Fibroblast of the conjunctiva (primary cell): ENCODE measurements around the gene FAM163B.

ENCODE experiments used
- DNase-seq: peaks from one replicate; pipeline ENCODE4 v3.0.0-alpha.2; 2010; ENCODE audit warnings: low read depth

FAM163B gene

DNA sequence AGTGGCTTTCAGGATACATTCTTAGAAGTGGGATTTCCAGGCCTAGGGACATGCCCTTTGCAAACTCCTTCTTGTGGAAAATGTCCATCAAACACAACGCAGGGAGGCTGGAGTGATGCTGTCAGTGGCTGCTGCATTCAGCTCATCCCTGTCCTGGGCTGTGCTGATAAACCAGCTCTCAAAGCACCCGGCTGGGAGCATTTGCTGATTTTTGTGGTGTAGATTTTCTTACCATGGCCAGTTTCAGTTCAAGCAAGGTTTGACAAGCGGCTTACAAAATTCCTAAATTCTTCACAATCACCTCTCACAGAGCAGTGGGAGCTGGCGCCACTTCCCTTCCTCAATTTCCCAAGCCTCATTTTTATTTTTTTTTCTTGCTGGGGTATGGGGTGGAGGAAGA is 28.2 kb downstream of the FAM163B start:
- DNase-seq: no peak

DNA sequence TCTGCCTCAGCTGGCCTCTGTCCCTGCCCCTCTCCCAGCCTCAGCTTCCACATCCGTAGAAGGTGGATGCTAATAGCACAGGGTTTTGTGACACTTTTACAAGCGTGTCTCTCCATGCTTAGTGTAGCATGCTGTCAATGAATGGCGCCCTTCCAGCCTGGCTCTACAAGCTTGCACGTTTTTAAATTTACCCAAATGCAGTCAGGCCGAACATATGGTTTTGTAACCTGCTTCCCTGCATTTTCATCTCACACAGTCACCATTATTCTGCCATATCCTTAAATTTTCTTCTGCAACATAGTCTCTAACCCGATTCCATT is 28.8 kb downstream of the FAM163B start:
- no peak for DNase-seq

DNA sequence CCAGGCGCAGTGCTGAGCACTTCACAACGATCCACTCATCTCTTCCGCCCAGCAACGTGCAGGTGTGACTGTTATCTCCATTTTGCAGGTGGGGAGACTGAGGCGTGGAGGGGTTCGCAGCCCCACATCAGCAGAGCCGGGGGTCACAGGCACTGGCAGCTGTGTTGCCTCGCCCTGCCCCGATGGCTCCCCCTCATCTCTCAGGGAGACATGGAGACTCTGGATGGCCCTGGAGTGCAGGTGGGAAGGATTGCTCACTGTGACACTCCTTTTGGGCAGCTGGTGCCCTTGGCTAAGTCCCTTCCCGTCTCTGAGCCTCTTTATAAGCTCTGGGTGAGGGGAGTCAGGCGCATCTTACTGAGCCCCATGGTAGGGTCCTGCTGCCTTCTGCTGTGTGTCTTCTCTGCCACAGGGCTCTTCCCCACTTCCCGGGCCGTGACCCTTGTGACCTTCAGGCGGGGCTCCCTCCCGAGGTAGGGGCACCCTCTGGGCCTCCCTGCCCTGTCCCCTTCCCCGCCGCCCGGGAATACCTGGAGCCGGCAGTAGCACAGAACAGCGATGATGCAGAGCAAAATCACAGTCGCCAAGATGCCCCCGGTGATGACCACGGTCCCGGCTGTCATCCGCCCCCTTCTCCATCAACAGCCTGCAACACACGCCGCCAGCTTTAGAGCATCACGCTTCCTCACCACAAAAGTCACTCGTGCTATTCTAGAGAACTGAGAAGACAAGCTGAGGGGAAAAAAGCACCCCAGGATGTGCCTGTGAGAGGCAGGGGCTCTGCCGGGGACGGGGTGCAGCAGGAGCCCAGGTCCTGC is 29.4 kb downstream of the FAM163B start:
- DNase-seq: no peak

DNA sequence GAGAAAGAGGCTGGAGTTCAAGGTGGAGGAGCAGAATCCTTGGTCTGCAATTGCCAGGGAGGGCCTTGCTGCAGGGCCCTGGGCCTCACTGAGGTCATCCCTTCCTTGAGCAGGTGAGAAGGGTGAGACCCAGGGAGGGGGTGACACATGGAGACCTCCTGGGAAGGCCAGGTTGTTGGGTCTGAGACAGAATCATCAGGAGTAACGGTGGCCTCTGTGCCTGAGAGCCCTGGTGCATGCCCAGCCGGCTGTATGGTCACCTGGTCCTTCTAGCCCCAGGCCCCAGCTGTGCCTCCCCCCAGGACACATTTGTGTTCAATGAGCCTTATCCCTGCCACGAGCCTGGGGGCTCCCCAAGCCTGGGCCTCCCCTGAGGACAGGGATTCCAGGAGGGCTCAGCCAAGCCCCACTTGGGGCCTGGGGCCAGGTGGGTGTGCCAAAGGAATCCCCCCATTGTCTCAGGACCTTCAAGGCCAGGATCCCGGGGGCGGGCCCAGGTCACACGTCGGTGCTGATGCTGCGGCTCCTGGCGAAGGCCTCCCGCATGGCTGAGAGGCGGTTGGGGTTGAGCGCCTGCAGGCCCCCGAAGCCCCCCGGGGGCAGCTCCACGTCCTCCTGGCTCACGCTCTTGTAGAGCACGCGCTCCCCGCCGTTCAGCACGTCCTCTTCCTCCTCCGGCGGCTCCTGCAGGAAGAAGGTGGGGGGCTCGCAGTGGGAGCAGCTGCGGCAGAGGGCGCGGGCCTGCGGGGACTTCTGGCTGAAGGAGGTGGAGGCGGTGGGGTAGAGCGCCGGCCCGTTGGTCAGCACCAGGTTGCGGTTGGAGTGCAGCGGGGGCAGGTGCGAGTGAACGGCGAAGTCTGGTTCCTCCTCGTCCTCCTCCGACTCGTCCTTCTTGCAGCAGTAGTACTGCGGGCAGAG is 30.4 kb downstream of the FAM163B start:
- DNase-seq: no peak

DNA sequence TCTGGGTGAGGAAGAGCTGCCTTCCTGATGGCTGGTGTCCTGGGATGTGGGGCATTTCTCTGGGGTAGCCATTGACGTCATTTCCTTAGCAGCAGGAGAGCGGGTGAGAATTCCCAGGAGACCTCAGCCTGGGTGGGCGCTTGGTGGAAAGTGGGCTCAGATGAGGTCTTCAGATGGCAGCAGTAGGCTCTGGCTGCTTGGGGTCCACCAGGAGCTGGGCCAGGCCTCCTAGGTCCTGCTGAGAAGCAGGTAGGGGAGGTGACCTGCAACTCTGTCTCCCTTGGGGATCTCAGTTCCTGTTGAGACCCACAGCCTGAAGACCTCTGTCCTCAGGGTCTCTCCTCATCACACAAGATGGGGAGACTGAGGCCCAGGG is 31.5 kb downstream of the FAM163B start:
- no peak for DNase-seq

DNA sequence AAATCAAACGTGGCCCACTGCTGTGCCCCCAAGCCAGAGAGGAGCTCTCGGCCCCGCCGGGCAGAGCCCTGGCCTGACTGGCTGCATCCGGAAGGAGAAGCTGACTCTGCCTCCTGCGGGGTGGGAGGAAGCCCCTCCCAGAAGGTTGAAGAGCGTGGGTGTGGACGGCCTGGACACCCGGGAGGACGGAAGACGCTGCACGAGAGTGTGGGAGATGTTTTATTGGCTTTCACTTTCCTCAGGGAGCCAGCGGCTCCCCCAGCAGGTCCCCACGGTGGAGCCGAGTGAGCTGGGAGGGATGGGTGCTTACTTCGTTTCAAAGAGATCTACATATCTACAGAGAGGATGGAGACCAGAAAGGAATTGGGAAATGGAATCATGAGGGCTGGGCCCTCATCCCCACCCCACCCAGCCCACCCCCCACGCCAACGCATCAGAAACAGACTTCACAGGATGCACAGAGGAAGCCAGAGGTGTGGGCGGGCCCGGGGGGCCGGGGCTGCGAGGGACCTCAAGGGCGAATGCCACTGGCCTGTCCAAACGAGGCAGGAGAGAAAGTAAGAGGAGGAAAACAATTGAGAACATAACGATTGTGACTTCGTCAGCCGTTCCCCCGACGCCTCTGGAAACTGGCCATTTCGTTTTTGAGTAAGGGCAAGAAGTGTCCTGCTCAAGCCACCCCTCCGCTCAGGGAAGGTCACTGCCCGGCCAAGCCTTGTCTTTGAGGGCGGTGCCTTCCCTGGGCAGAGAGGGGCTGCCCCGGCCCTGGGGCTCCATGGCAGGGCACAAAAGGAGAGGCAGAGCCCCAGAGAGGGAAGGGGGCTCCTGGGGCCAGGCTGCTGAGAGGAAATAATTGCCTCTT is 32.1 kb downstream of the FAM163B start:
- DNase-seq: no peak

DNA sequence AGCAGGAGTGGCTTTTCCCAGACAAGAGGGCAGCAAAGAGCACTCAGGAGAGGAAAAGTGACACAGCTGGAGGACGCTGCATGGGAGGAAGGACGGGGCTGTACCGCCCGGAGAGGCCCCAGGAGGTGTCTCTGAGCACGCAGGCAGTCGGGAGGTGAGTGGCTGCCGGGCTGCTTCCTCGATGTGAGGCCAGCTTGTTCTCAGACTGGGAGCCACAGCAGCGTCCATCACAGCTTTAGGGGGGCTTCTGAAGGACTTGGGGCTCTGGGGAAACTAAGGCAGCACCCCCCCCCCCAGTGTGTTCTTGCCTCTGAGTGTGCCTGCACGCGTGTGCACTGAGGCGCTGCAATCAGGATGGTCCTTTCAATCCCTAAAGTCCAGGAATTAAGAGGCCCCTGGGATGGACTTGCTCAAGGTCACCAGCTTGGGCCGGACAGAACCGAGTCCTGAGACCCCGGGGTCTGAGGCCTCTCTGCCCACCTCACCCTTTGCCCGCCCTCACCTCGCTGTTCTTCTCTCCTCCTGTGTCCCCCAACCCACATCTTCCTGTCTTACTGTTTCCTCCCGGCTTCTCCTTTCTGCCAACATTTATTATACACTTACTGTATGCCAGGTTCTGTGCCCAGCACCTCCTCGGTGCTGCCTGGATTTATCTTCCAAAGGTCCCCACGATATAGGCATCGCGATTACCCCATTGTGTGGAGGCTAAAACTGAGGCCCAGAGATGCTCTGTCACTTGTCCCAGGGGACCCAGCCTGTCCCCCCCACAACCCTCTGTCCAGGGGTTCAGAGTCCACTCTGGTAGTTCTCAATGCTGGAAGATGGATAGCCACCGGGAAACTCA is 32.9 kb downstream of the FAM163B start:
- no peak for DNase-seq

DNA sequence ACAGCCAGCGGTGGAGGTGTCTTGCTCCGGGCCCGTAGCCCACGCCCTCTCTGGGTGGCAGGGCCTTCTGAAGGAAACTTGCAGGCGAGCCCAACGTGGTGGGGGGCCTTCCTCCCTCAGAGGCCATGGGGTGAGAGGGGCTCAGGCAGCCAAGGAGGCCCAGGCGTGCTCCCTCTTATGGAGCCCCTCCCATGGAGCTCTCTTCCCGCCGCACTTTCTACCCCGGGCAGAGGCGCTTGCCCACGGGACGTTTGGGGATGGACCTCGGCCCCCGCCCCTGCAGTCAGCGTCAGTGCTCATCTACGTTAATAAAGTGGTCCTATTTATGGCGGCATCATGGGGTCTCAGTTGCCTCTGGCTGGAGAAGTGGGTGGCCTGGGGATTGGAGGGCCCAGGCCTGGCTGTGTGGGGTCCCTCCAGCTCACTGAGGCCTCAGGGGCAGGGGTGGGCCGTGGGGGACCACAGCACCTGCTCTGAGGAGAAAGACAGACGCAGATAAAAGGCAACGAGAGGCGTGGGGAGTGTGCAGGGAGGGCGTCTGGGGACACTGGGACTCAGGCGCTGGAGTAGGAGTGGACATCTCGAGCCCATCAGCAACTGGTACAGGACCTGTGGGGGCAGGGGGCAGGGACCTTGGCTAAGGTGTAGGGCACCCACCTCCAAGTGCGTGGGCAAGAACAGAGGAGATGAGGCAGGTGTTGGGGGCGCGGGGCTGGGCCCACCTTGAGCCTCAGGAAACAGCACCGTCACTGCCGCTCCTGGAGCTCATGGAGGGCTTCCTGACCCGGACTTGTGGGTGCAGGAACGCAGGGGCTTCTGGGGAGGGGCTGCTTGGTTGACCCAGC is 33.8 kb downstream of the FAM163B start:
- no peak for DNase-seq

DNA sequence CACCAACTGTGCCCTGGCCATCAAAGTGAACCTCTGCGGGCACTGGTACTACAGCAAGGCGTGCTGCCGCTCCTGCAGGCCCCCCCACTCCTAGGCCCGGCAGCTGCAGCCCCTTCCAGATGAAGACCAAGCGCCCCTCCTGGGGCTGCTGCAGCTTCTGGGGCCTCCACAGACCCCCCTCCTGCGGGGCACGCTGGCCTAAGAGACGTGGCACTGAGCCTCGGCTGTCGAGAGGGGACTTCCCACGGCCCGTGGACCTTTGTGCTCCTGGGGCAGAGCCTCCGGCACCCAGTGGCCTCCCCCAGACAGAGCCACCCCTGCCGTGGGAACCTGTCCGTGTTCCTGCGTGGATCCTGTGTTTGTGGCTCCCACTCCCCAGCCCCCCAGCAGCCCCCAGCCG is 34.4 kb downstream of the FAM163B start:
- no peak for DNase-seq

DNA sequence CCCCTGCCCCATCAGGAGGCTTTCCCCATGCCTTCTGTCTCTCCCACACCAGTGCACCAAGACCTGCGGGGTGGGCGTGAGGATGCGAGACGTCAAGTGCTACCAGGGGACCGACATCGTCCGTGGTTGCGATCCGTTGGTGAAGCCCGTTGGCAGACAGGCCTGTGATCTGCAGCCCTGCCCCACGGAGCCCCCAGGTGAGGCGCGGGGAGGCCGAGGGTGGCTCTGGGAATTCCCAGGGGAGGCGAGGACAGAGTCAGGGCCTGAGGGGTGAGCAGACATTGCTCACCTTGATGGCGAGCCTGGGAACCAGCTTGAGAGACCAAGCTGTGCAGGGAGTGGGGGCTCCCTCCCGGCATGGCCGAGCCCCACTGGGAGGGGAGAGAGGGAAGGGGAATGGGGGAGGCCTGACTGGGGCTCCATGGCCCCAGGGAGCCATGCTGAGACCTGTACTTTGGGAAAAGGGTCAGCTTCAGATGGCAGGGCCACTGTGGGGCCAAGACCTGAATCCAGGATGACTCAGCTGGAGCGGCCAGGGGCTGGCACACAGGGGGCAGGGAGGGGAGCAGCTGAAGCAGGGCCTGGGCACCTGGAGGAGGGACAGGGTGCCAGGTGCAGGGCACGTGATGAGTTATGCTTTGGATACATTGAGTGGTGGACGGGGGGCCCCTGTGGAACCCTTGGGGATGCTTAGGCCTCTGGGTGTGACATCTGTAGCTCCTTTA is 35.2 kb downstream of the FAM163B start:
- no peak for DNase-seq

DNA sequence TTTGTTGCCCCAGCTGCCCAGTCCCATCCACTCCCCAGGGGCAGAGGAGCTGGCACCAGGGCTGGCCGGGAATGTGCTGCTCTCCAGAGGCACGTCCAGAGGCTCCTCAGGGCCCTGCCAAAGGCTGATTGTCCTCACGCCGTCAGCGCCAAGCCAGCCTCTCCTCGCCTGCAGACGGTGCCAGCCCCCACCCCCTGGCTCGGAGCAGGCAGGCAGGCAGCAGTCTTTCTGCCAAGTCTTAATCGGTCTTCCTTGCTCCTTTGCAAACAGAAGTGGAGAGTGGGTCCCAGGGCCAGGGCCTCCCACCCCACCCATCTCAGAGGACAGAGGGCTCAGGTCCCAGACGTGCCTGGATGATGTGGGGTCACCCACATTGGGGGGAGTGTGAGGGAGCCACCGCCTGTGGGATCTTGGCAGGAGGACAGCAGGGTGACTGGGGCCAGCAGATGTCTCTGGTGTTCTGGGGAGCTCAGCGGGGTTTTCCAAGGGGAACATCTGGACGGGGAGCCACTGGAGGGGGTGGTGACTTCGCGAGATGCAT is 36.3 kb downstream of the FAM163B start:
- DNase-seq: no peak

DNA sequence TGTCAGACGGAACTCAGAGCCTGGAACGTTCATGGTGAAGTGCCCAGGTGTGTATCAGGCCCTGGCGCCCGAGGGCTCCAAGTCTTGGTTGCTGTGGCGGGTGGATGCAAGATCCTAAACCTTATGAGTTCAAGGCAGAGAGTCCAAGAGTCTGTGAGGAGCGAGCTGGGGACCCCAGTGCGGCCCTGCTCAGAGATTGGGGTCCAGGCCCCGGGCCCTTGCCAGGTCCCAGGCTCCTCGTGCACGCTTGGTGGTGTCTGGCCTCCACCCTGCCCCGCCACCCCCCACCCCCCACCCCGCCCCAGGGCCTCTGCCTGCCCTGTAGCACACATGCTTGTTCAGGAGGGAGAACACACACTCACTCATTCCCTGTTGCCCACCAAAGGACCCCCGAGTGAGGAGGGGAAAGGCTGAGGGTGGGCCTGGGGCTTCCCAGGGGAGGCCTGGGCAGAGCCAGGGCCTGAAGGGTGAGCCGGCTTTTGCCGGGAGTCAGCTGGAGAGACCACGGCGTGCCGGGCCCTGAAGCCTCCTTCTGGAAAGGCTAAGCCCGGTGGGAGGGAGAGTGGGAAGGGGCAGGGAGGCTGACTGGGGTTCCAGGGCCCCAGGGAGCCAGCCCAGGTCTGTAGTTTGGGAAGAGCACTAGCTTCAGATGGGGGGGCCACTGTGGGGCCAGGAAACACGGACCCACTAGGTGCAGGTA is 37.1 kb downstream of the FAM163B start:
- no peak for DNase-seq

DNA sequence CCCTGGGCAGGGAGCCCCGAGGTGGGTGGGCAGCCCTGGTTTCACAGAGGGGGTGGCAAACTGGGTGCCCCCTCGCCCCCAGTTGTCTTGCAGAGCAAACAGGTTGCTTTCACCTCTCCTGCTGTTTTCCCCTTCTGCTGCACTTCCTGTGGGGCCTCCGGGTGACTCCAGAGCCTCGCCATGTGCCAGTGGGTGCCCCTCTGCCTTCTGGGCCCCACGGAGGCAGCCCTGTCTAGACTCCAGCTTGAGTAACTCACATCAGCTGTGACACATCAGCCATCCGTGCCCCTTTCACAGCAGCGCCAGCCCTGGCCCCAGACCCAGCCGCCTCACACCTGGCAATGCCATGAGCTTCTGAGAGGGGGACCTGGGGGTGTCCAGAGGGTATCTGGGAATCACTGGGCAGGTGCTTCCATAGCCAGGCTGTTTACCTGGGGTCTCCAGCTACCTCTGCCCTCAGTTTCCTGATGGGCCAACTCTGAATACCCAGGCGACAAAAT is 37.7 kb downstream of the FAM163B start:
- no peak for DNase-seq

DNA sequence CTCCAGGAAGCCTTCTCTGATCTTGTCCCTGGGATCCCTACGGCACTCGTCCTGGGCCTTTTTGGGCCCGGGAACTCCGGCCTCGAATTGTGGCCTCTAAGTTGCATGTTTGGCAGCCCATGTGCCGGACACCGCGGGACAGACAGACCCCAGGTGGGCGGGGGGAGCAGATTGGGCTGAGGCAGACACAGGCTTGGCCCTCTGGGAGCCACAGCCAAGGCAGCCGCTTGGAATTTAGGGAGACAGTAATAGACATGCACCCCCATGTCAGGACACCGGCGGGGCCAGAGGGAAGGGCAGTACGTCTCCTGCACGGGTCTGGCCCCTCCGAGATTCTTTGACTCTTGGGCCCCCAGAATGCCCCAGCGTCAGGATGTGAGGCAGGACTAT is 38.5 kb downstream of the FAM163B start:
- no peak for DNase-seq

DNA sequence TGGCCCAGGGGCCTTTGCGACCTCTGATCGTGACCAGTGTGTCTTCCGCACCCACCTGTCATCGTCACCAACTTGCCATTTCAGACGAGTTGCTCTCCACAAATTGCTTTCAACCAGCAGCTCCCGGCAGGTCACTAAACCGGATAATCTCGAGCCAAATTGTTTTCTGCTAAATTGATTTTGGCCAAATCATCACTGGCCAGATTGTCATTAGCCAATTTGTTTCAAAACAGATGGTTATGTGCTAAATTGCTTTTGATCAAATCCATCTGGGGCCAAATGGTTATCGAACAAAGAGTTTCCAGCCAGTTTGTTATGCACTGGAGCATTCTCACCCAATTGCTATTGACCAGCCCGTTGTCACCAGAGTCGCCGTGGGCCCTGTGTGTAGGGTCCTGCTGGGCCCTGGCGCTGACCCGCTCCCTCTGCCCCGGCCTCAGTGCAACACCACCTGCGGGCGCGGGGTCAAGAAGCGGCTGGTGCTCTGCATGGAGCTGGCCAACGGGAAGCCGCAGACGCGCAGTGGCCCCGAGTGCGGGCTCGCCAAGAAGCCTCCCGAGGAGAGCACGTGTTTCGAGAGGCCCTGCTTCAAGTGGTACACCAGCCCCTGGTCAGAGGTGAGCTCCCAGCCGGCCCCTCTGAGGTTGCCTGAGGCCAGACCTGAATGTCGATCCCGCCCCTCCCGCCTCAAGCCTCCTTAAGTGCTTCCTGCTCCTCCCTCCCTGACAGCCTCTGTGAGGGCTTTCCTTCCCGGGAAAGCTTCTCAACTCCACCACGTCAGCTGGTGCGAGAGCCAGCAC is 39.1 kb downstream of the FAM163B start:
- no peak for DNase-seq

DNA sequence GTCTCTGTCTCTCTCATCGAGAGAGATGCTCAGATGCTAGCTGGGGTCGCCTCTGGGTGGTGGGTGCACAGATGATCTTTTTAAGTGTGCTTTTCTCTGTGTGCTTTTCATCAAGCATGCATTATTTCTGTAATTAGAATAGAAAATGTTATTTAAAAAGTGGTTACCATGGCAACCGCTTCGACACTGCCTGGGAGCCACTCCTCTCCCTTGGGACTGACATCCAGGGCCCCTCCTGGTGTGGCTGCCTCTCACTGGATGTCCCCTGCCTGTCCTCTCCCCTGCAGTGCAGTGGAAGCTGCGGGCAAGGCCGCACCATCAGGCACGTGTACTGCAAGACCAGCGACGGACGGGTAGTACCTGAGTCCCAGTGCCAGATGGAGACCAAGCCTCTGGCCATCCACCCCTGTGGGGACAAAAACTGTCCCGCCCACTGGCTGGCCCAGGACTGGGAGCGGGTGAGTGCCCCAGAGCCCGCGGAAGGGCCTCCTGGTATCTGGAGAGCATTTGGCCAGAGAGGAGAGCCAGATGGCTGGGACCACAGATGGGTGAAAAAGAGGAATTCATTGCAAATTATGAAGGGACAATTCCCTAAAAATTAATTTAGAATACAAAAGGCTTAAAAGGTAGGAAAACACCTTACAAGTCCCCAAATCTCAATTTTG is 39.9 kb downstream of the FAM163B start:
- DNase-seq: no peak

DNA sequence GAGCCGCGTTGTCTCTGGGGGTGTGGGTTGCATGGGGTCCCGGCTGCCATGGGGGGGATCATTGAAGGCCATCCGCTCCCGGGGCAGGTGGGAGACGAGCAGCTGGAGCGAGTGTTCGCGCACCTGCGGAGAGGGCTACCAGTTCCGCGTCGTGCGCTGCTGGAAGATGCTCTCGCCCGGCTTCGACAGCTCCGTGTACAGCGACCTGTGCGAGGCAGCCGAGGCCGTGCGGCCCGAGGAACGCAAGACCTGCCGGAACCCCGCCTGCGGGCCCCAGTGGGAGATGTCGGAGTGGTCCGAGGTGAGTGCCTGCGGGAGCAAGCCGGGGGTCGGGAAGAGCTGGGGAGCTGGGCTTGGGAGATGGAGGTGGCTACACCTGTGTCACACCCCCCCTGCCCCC is 41.0 kb downstream of the FAM163B start:
- DNase-seq: no peak
